ENCODE results near the gene CEP135.
"Not testable (repeated sequence)": the region's sequence is repeated elsewhere in the genome, so short reads cannot be mapped to it uniquely, and the experiment has no call there.

CEP135 gene

GRCh38 chr4:56072730-56073129 lies 124.0 kb downstream of the CEP135 start:
- DNase-seq (ENCODE audit: low read depth in 3 of 3) = not testable (repeated sequence)

- DNase-seq (ENCODE audit: low read depth in 3 of 3) = no peak
Measured at GRCh38 chr4:56077676-56078075, 128.9 kb downstream of the CEP135 start.

DNA sequence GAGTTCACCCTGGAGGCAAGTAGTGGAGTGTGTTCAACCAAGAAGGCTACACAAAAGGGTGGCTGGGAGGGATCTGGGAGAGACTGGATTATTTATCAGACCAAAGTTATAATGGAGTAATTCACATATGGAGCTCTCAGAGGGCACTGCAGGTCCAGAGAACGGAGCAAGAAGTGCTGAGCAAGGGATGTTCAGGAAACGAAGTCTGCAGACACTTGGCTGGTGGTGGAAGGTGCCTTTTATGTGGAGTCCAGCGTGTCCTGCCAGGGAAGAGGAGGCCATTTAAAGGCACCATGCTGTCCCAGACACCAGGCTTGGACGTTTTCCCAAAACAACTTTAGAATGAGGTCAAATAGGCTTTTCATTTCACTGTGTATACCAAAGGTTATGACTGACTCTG lies 130.1 kb downstream of the CEP135 start:
- DNase-seq (ENCODE audit: low read depth in 3 of 3) = no peak

- DNase-seq (ENCODE audit: low read depth in 3 of 3) = no peak
Measured at GRCh38 chr4:56080384-56080783, 131.6 kb downstream of the CEP135 start.

DNA sequence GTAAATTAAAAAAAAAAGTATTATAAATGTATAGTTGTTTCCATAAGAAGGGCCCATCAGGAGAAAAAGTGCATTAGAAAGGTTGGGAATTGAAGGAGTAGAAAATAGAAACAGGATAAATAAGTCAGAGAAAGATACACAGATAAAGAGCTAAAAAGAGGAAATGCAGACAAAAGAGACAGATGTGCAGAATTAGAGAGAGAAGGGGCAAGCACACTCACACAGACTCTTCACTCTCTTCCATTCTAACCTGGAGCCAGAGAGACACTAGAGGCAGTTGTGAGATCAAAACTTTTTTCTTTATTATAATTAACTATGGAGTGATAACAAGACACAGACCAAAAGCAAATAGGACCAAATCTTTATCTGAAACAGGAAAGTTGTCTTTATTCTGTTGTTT lies 134.1 kb downstream of the CEP135 start:
- DNase-seq (ENCODE audit: low read depth in 3 of 3) = no peak

All from stimulated activated CD4-positive, alpha-beta T cell treated with anti-CD3 and anti-CD28 coated beads, TNF-alpha, amount 100 ng/mL, for 48 hours (primary cell).